ENCODE measurements around the gene GPR39. TPM values are rescaled to one million over a fixed set of nuclear protein-coding genes. Genes with fewer than 3 reads are reported as not detected.
A peak's percentile ranks its signal among the peaks of the same experiment; 100 is the strongest.

Gene GPR39
- total and polyA plus RNA-seq, 2 donors (not counting 3 experiments of a cell fraction or from before 2014, with no cell fraction given): 0.03 to 0.20 TPM

- TF ChIP-seq CTCF (IDR thresholded peaks at IDR 0.05; ENCODE audit: extremely low read depth in 1 of 2, insufficient read depth in 1 of 2, low read depth in 1 of 2, low read length in 2 of 2) (no peak), FOS (IDR thresholded peaks at IDR 0.05; ENCODE audit: borderline replicate concordance, insufficient read depth, low read length) (no peak), MAX (IDR thresholded peaks at IDR 0.05; ENCODE audit: insufficient read depth, insufficient read length) (no peak), JUN (IDR thresholded peaks at IDR 0.05; ENCODE audit: borderline replicate concordance, insufficient read depth, insufficient read length, low read depth) (no peak), POLR2AphosphoS5 (IDR thresholded peaks at IDR 0.05; ENCODE audit: insufficient read depth, low read depth, low read length) (no peak), MYC (IDR thresholded peaks at IDR 0.05; ENCODE audit: low read depth, low read length) (no peak), GATA2 (IDR thresholded peaks at IDR 0.05; ENCODE audit: insufficient read depth, insufficient read length, low read depth, low read length) (no peak), EZH2 (IDR thresholded peaks at IDR 0.05; ENCODE audit: borderline replicate concordance, low read depth, low read length, severe bottlenecking) (no peak), POLR2A (IDR thresholded peaks at IDR 0.05; ENCODE audit: low read depth, low read length) (no peak)
- H3K4me3 ChIP-seq (replicated peaks in 1 of 3; ENCODE audit: insufficient read depth in 1 of 3, low read depth in 1 of 3, low read length in 3 of 3): no peak overlapping the region
- DNase-seq (ENCODE audit: low read depth, low spot score) (peak; percentile 35), FAIRE-seq (no peak)
- intact Hi-C loops (cut with micrococcal nuclease): no loop called here
- no peaks in the 10 kb centered on the region for H3K9me1 ChIP-seq (replicated peaks; ENCODE audit: control insufficient read depth, extremely low read depth, insufficient read depth, low read length)
- H3K79me2 ChIP-seq (ENCODE audit: control insufficient read depth, insufficient read depth, low read length): peaks cover 1% of the 10 kb centered on the region
- no peaks in the 10 kb centered on the region for H4K20me1 ChIP-seq (replicated peaks; ENCODE audit: control insufficient read depth, extremely low read depth, insufficient read depth, low read length)
- H3K36me3 ChIP-seq (ENCODE audit: control insufficient read depth in 2 of 2, extremely low read depth in 1 of 2, insufficient read depth in 2 of 2, low read length in 2 of 2): peaks cover 0 to 13% of the 10 kb centered on the region in 2 experiments
- H3K4me2 ChIP-seq (ENCODE audit: insufficient read depth, low read length): no peak overlapping the region
- no peak overlapping the region for H2AFZ ChIP-seq (ENCODE audit: low read depth, low read length)
- H3K27me3 ChIP-seq (ENCODE audit: control insufficient read depth in 2 of 2, insufficient read depth in 2 of 2, low read length in 2 of 2): no peaks in the 10 kb centered on the region
- BruUV-seq (replicated peaks): no TSS peak
- H3K4me1 ChIP-seq (ENCODE audit: control insufficient read depth, extremely low read depth, insufficient read depth, low read length): peaks cover 12% of the 10 kb centered on the region
- H3K27ac ChIP-seq (ENCODE audit: insufficient read depth, low read depth, low read length): no peak overlapping the region
- CTCF ChIA-PET: interaction anchor here (0.8 to 1.4 kb wide), 4 partner anchors 12 to 1117 kb away, joined by 3 to 10 read pairs (median 4); no protein-coding TSS in a partner anchor
- dilution Hi-C loops (cut with MboI; ENCODE audit: extremely low pct_ligation_motif_present, low sequenced_read_pairs): no loop called here
- H3K9ac ChIP-seq (replicated peaks; ENCODE audit: extremely low read depth, insufficient read depth, low read length): no peak overlapping the region
- POLR2A ChIA-PET: no interaction called here
- H3K9me3 ChIP-seq (replicated peaks; ENCODE audit: control insufficient read depth, insufficient read depth, low read length): no peaks in the 10 kb centered on the region
Observed at GRCh38 chr2:132662732-132663131, 246.1 kb downstream of the GPR39 start.
